ENCODE measurements around the gene GIMAP5.

The GIMAP5 gene

DNA sequence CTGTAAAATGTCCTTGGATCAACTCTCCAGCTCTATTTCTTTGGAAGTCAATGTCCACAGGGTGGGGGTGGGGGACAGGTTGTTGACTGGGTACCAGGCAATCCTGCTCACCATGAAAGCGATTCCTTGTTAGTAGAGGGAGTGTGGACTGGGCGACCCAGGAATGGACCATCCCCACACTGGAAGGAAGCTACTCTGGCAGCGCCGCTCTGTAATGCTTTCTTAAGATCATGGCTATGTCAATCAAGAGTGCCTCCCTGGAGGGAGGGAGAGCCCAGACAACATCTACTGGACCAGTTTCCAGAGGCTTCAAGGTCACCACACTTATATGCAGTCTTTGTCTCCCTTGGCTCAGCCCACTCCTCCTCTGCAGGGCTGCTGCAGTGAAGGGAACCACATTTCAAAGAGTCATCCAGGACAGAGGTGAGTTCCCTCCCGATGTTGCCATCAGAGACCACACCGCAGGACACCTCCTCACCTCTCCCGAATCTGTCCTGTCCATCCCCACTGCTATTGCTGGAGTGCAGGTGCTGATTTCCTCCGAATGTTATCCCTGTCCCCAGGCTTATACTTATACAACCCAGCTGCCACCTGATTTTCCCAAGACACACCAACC, 6.9 kb downstream of the GIMAP5 start:
- no peak overlapping the region for H3K4me3 ChIP-seq (IDR thresholded peaks at IDR 0.05; ENCODE audit: insufficient read depth, low read depth, low read length)
- no peaks in the 10 kb centered on the region for H3K36me3 ChIP-seq (ENCODE audit: insufficient read depth)
- H3K4me2 ChIP-seq, result no peak overlapping the region
- H2AFZ ChIP-seq (ENCODE audit: low read depth), result no peak overlapping the region
- H3K27me3 ChIP-seq (ENCODE audit: insufficient read depth, low read depth), result no peaks in the 10 kb centered on the region
- no peaks in the 10 kb centered on the region for H3K79me2 ChIP-seq (ENCODE audit: insufficient read depth, low read depth)
- H3K9ac ChIP-seq, result no peak overlapping the region
- no peaks in the 10 kb centered on the region for H3K4me1 ChIP-seq (ENCODE audit: low read depth, poor library complexity, severe bottlenecking)
- no peak overlapping the region for H3K27ac ChIP-seq
- TF ChIP-seq, protein P1, sequence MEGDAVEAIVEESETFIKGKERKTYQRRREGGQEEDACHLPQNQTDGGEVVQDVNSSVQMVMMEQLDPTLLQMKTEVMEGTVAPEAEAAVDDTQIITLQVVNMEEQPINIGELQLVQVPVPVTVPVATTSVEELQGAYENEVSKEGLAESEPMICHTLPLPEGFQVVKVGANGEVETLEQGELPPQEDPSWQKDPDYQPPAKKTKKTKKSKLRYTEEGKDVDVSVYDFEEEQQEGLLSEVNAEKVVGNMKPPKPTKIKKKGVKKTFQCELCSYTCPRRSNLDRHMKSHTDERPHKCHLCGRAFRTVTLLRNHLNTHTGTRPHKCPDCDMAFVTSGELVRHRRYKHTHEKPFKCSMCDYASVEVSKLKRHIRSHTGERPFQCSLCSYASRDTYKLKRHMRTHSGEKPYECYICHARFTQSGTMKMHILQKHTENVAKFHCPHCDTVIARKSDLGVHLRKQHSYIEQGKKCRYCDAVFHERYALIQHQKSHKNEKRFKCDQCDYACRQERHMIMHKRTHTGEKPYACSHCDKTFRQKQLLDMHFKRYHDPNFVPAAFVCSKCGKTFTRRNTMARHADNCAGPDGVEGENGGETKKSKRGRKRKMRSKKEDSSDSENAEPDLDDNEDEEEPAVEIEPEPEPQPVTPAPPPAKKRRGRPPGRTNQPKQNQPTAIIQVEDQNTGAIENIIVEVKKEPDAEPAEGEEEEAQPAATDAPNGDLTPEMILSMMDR (conservative IDR thresholded peaks at IDR 0.05; ENCODE audit: low read depth, low read length), result no peak
- H4K20me1 ChIP-seq (ENCODE audit: insufficient read depth), result no peaks in the 10 kb centered on the region

DNA sequence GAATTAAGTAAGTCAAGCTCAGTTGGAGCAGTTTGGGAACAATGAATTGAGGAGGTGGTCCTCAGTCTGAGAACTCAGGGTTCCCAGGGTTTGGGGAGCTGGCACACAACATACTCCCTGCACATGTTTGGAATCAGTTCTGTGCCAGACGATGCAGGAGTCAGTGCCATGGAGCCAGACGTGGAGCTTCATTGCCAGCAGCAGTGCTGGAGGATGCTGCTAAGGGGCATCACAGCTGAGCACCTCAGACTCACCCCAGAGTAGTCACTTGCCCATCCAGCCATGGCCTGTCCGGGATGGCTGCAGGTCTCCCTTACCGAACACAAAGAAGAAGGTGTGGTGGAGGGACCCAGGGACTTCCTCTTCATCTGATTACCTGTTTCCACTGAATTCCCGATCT, 7.9 kb downstream of the GIMAP5 start:
- no peaks in the 10 kb centered on the region for H3K36me3 ChIP-seq (ENCODE audit: insufficient read depth)
- TF ChIP-seq, protein P1 (conservative IDR thresholded peaks at IDR 0.05; ENCODE audit: low read depth, low read length), result no peak
- no peaks in the 10 kb centered on the region for H4K20me1 ChIP-seq (ENCODE audit: insufficient read depth)
- no peak overlapping the region for H2AFZ ChIP-seq (ENCODE audit: low read depth)
- H3K4me1 ChIP-seq (ENCODE audit: low read depth, poor library complexity, severe bottlenecking), result no peaks in the 10 kb centered on the region
- no peak overlapping the region for H3K4me3 ChIP-seq (IDR thresholded peaks at IDR 0.05; ENCODE audit: insufficient read depth, low read depth, low read length)
- no peaks in the 10 kb centered on the region for H3K79me2 ChIP-seq (ENCODE audit: insufficient read depth, low read depth)
- H3K27ac ChIP-seq, result no peak overlapping the region
- no peaks in the 10 kb centered on the region for H3K27me3 ChIP-seq (ENCODE audit: insufficient read depth, low read depth)
- no peak overlapping the region for H3K4me2 ChIP-seq
- no peak overlapping the region for H3K9ac ChIP-seq

DNA sequence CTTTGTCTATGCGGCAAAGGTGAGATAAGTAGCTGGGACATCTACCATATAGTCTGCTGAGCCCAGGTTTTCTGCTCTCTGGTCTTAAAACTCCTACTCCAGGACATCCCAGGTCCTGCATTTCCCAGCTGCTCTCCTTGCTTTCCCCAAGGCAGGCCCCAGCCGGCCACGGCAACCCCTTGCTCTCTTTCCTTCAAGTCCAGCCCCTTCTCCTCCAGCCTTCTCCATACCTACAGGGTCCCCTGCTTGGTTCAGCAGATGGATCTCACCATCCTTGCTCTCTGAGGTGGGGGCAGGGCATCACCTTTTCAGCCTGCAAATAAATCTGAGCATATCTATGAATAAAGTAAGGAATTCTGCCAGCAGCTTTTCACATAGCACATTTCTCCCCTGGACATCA, 8.7 kb downstream of the GIMAP5 start:
- Histone ChIP-seq H3K4me1 (ENCODE audit: low read depth, poor library complexity, severe bottlenecking) (no peaks in the 10 kb centered on the region), H4K20me1 (ENCODE audit: insufficient read depth) (no peaks in the 10 kb centered on the region), H3K36me3 (ENCODE audit: insufficient read depth) (no peaks in the 10 kb centered on the region), H3K27ac (no peak overlapping the region), H3K4me3 (IDR thresholded peaks at IDR 0.05; ENCODE audit: insufficient read depth, low read depth, low read length) (no peak overlapping the region), H3K27me3 (ENCODE audit: insufficient read depth, low read depth) (no peaks in the 10 kb centered on the region), H3K79me2 (ENCODE audit: insufficient read depth, low read depth) (no peaks in the 10 kb centered on the region), H2AFZ (ENCODE audit: low read depth) (no peak overlapping the region), H3K9ac (no peak overlapping the region), H3K4me2 (no peak overlapping the region)
- TF ChIP-seq, protein P1 (conservative IDR thresholded peaks at IDR 0.05; ENCODE audit: low read depth, low read length), result no peak

DNA sequence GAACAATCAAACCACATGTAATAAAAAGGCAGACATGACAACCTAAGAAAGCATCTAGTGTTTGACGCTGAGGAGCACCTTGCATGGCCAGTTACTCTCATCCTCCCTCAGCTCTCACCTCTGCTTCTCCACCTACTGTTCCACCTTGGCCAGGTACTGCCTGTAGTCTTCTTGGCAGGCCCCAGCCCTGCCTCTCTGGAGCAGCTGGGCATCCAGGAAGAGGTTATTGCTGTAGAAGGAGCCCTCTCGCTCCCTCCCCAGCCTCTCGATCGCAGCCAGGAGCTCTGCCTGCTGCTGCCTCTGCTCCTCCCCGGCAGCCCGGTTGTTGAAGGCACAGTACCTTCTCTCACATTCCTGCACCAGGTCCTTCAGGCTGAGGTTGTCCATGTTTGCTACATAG, 9.7 kb downstream of the GIMAP5 start:
- Histone ChIP-seq H3K79me2 (ENCODE audit: insufficient read depth, low read depth) (no peaks in the 10 kb centered on the region), H3K36me3 (ENCODE audit: insufficient read depth) (no peaks in the 10 kb centered on the region), H3K4me2 (no peak overlapping the region), H3K4me1 (ENCODE audit: low read depth, poor library complexity, severe bottlenecking) (no peaks in the 10 kb centered on the region), H3K4me3 (IDR thresholded peaks at IDR 0.05; ENCODE audit: insufficient read depth, low read depth, low read length) (no peak overlapping the region), H3K27ac (no peak overlapping the region), H3K9ac (no peak overlapping the region), H4K20me1 (ENCODE audit: insufficient read depth) (no peaks in the 10 kb centered on the region), H2AFZ (ENCODE audit: low read depth) (no peak overlapping the region), H3K27me3 (ENCODE audit: insufficient read depth, low read depth) (no peaks in the 10 kb centered on the region)
- TF ChIP-seq, protein P1 (conservative IDR thresholded peaks at IDR 0.05; ENCODE audit: low read depth, low read length), result no peak

Measured in KMS-11 (cell line).